Fibroblast of villous mesenchyme (primary cell): ENCODE measurements around the gene KRT15. TPM values are rescaled to one million over a fixed set of nuclear protein-coding genes. Genes with fewer than 3 reads are reported as not detected.
A peak's percentile ranks its signal among the peaks of the same experiment; 100 is the strongest.

Experiments
- DNase-seq: peaks from one replicate; pipeline ENCODE4 v3.0.0-alpha.2; 2010; ENCODE audit warnings: low read depth
- H3K4me3 ChIP-seq: 2 replicates; pipeline ENCODE4 v1.5.1; 2011; ENCODE audit warnings: low read depth, mild to moderate bottlenecking, low read length
- CTCF ChIP-seq: IDR thresholded peaks from 2 replicates; pipeline ENCODE4 v1.5.1; 2012; ENCODE audit warnings: low read depth, mild to moderate bottlenecking, low read length; ENCODE audit not compliant: insufficient read depth
- total RNA-seq: library from RNA; depleted of rRNA; stranded (reverse); fragments of >200 nt; gene quantifications from 2 replicates; pipeline ENCODE4 v1.2.3, GENCODE V29; 2012

KRT15 gene
- total RNA-seq, 1 donor: 0.43 TPM

GRCh38 chr17:41539071-41539492, 20.4 kb upstream of the KRT15 start:
- no peak for TF ChIP-seq CTCF
- DNase-seq: peak; percentile 12
- H3K4me3 ChIP-seq: no peak overlapping the region

DNA sequence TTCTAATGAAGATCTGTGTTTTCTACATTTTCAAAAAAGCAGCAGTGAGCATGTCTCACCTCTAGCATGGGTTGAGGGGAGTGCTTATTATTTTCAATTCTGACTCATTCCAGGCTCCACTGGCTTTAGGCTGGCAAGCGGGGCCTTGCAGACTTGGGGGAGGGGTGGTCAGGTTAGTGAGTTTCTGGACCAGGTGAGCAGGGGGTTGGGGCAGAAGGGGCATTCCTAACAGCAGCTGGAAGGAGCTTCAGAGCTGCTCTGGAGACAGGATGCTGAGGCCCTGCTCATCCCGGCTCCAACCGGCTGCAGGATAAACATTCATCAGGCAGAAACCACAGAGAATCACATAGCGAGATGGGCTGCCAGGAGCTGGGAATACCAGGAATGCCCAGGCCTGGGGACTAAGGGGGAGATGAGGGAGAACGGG, 19.9 kb upstream of the KRT15 start:
- no peak overlapping the region for H3K4me3 ChIP-seq
- DNase-seq: peak; percentile 32
- TF ChIP-seq CTCF: no peak

DNA sequence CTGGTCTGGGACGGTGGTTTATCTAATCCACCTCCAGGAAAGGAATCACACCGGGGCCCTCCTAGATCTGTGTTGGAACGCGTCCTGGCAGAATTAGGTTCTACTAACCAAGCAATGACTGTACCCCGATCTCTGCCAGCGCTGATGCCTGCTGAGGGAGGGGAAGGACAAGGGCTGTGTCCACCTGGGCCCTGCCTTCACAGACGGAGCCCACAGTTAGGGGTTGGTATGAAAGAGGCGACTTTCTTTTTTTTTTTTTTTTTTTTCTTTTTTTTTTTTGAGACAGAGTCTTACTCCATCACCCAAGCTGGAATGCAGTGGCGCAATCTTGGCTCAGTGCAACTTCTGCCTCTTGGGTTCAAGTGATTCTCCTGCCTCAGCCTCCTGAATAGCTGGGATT, 19.3 kb upstream of the KRT15 start:
- peak; percentile 41 for DNase-seq
- no peak overlapping the region for H3K4me3 ChIP-seq
- TF ChIP-seq CTCF: no peak

DNA sequence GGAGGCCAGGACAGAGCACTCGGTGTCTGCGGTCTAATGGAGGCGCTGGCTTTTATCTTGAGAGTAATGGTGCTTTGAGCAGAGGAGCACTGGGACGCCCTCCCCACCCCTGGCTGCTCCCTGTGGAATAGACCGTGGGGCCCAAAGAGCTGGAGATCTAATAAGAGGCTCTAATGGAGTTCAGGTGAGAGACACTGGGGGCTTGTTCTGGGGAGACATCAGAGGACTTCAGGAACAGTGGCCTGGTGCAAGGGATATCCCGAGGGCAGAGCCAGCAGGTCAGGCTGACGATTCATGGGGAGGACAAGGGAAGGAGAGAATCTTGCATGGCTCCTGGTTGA, 18.9 kb upstream of the KRT15 start:
- no peak for TF ChIP-seq CTCF
- H3K4me3 ChIP-seq: no peak overlapping the region
- DNase-seq: no peak

- no peak overlapping the region for H3K4me3 ChIP-seq
- no peak for DNase-seq
- TF ChIP-seq CTCF: no peak
These were observed 18.3 kb upstream of the KRT15 start for GRCh38 chr17:41536741-41537613.

DNA sequence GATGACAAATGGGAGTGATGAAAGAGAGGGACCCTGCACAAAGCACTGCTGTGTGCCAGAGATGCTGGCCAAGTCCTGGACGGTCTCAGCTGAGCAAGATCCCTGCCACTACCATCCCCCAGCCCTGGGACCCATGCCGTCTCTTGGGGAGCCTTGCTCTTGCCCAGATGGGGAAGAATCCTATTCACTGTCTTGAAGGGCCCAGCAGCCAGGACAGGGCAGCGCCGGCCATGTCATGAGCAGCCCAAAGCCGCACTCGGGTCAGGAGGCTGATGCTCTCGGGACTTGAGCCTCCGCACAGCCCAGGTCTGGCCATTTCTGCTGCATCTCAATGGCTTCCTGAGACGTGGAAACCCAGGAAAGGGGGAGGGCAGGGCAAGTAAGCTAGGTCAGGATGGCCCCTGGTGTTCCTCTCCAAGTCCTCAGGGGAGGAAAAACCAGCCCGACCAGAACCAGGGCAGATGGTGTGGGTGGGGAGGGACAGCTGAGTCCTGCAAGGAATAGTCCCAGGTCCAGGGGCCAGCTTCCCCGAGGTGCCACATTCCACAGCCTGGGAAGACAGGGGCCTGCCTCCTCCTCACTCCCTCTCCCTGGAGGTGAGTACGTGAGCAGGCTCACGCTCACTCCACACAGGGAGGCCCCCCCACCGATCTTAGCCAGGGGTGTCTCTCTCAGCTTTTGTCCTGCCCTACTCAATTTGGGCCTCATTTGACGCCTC, 17.2 kb upstream of the KRT15 start:
- no peak overlapping the region for H3K4me3 ChIP-seq
- TF ChIP-seq CTCF: no peak
- DNase-seq: no peak
